NCI-H2107 (cell line): ENCODE measurements around the gene TTC31.

Experiments used
- DNase-seq: peaks from one replicate; lab custom pipeline; 2025; lab: John Stamatoyannopoulos, UW

TTC31 gene

GRCh38 chr2:74526649-74527230, 43.9 kb downstream of the TTC31 start:
- no peak for DNase-seq

GRCh38 chr2:74527741-74528140, 44.9 kb downstream of the TTC31 start:
- DNase-seq = no peak

GRCh38 chr2:74528600-74529356, 45.9 kb downstream of the TTC31 start:
- no peak for DNase-seq

- DNase-seq = peak; percentile 97
Measured at GRCh38 chr2:74529357-74530238, 46.7 kb downstream of the TTC31 start, which contains the start of the genes AUP1 and HTRA2. Gene AUP1 (minus strand): TSS chr2:74529706. CDS start chr2:74529629, 77 bp downstream. Gene HTRA2 (plus strand): TSS chr2:74529933. CDS start chr2:74530007, 74 bp downstream.

- no peak for DNase-seq
Measured at GRCh38 chr2:74530239-74531187, 47.6 kb downstream of the TTC31 start.

GRCh38 chr2:74531666-74532065, 48.8 kb downstream of the TTC31 start:
- DNase-seq = no peak

GRCh38 chr2:74532222-74532621, 49.3 kb downstream of the TTC31 start:
- no peak for DNase-seq

- no peak for DNase-seq
Measured at GRCh38 chr2:74533464-74533863, 50.6 kb downstream of the TTC31 start.

GRCh38 chr2:74534411-74534810, 51.5 kb downstream of the TTC31 start:
- no peak for DNase-seq

GRCh38 chr2:74535440-74535965, 52.6 kb downstream of the TTC31 start:
- DNase-seq = no peak

GRCh38 chr2:74536166-74536950, 53.5 kb downstream of the TTC31 start:
- DNase-seq = no peak

GRCh38 chr2:74537140-74537539, 54.3 kb downstream of the TTC31 start:
- no peak for DNase-seq

- no peak for DNase-seq
Measured at GRCh38 chr2:74538881-74539339, 56.0 kb downstream of the TTC31 start.

GRCh38 chr2:74540291-74540690, 57.4 kb downstream of the TTC31 start:
- DNase-seq = no peak

- DNase-seq = no peak
Measured at GRCh38 chr2:74542978-74543377, 60.1 kb downstream of the TTC31 start.
